HUDEP-2 (cell line): ENCODE data around the gene ACAT1.
"Not testable (repeated sequence)": the region's sequence is repeated elsewhere in the genome, so short reads cannot be mapped to it uniquely, and the experiment has no call there.

Source experiments
- DNase-seq, 76 experiments: peaks; one replicate each; lab custom pipeline; 2025; ENCODE audit not compliant: unreplicated experiment in 76 of 76; lab: John Stamatoyannopoulos, UW

The ACAT1 gene

DNA sequence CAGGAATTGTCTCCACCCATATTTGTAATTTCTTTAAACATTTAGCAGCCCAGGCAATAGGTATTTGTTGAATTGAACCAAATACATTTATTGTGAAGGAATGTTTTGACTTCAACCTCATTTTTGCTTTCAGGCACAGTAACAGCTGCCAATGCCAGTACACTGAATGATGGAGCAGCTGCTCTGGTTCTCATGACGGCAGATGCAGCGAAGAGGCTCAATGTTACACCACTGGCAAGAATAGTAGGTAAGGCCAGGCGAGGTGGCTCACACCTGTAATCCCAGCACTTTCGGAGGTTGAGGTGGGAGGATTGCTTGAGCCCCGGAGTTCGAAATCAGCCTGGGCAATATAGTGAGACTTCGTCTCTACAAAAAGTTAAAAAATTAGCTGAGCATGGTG lies 20.9 kb downstream of the ACAT1 start:
- DNase-seq, result no peak

DNA sequence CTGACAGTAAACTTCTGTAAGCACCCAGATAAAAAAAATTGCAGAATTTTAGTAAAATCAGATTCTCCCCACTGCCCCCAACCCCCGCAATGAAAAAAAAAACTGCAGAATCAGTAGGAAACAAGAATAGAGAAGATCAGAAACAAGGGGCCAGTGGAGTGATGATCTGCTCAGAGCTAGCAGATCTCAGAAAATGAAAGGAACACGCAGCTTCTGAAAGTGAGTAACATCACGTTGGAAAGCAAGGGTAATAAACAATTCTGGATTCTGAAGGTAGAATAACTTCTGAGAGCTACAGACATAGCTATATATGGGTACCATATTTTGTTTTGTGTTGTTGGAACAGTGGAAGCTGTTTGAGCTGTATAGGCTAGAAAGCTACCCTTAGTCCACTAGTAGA lies 23.2 kb downstream of the ACAT1 start:
- no peak for DNase-seq

DNA sequence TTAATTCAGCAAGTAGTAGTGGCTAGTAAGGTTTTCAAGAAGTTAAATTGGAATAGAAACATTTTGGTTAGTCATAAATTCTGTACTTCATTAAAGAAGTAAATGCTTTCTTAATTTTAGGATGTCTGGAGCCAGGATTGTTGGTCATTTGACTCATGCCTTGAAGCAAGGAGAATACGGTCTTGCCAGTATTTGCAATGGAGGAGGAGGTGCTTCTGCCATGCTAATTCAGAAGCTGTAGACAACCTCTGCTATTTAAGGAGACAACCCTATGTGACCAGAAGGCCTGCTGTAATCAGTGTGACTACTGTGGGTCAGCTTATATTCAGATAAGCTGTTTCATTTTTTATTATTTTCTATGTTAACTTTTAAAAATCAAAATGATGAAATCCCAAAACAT lies 25.8 kb downstream of the ACAT1 start:
- DNase-seq, result no peak

DNA sequence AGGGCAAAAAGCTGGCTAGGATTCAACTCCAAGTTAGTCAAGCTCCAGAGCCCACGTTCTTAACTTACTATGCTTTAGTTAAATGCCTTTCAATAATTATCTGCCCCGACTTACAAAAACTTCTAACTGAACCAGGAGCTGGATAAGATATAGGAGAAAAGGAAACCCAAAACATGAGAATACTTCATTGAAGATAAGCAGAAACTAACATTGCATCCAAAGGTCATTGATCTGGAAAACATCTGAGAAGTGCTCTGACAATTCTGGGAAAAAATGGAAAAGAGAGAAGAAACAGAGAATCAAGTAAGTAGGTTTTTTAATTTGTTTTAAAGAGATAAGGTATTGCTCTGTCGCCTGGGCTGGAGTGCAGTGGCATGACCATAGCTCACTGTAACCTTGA lies 27.2 kb downstream of the ACAT1 start:
- DNase-seq, result no peak

DNA sequence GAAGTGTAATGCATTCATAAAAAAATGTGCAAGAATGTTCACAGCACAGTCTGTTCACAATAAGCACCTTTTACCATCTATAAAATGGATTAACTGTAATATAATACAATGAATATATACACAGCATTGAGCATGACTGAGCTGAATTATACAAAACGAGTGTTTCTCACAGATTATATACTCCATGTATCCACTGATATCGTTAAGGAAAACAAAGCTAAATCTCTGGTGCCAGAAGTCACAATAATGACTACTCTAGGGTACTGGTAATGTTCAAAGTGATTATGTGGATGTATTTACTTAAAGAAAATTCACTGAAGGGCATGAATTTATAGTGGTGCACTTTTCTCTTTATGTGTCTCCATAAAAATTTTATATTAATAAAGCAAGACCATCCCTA lies 33.2 kb downstream of the ACAT1 start:
- DNase-seq, result no peak

DNA sequence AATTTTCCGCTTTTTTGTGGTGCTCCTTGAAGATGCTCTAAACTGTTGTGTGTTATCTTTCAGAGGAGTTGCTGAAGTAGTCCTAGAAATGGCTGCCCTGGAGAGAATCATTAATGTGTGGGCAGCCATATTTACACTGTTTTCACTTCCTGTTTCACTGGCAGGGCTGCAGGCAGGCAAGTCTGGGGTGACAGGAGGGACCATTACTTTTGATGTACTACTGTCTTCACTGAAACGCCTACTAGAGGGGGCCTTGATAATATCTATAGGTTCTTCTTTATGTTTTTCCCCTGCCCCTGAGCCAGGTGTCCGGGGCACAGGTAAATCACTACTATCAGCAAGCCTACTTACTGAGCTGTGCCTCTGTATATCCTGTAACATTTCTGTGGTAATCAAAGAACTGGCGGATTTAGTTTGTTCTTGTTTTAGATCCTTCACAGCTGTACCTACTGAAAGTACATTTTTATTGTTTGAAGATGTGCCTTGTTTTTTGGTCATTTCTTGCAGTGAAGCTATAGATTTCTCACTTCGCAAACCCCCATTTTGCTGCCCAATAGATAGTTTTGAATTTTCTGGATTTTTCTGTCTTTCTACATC lies 39.7 kb downstream of the ACAT1 start:
- DNase-seq, result no peak

DNA sequence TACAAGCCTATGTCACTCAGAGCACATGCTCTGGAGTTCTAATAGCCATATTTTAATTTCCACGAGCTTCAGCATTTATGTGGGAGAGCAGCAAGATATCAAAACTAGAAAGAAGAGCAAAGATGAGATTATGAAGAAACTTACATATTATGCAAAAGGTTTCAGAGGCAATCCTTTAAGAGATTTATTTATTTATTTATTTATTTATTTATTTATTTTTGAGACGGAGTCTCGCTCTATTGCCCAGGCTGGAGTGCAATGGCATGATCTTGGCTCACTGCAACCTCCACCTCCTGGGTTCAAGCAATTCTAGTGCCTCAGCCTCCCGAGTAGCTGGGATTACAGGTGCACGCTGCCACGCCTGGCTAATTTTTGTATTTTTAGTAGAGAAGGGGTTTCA lies 41.5 kb downstream of the ACAT1 start:
- not testable (repeated sequence) for DNase-seq

DNA sequence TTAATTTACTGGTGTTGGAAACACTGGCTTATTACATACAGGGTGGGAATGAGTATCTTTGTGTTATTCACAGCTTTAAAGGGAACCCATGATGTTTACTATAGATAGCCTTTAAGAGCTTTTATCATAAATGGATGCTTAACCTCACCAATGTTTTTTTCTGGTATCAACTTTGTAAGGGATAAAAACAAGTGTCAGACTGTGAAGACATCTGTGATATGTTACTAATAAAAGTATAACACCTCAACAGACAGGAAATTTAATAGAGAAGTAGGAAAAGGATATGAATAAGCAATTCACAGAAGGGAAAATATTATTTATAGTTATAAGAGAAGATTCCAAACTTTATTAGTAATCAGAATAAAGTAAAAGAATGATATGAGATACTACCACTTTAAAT lies 46.3 kb downstream of the ACAT1 start:
- no peak for DNase-seq

DNA sequence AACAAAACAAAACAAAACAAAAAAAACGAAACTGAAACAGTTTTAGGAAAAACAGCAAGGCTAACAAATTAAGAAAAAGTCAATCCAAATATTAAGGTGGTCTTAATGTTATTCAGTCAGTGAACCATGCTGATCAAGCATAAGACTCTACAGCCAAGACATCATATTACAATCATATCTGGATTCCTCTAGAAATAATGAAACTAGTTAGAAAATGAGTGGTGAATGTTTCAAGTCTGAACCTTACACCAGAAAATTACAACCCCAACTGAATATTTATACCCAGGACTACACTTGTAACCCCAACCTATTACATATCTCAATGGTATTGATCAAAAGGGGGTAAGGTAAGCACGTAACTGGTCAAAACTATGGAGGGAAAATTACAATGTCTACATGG lies 48.8 kb downstream of the ACAT1 start:
- DNase-seq, result no peak

DNA sequence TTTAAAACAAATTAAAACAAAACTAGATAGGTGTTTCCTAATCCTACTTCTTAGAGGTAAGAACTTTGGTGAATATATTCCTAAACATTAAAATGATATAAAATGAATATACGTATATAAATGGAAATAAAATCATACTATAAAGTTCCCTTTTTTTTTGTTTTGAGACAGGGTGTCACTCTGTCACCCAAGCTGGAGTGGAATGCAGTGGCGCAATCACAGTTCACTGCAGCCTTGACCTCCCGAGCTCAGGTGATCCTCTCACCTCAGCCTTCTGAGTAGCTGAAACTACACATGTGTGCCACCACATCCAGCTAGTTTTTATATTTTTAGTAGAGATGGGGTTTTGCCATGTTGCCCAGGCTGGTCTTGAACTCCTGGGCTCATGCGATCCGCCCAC lies 56.2 kb downstream of the ACAT1 start:
- no peak for DNase-seq

DNA sequence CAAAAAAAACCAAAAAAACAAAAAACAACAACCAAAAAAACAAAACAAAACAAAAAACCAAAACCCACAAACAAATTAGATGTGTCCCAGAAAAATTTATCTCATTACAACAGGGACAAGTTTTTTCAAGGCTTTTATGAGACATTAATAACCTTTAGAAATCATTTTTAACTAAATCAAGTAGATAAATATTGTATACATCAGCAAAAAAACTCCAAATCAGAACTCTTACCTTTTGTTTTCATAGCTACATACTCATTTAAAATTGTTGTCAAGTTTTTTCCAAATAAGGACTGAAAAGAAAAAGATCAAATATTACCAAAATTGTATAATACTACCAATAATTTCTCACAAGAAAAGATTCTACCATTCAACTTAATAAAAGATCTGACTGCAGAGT lies 72.4 kb downstream of the ACAT1 start:
- no peak for DNase-seq

DNA sequence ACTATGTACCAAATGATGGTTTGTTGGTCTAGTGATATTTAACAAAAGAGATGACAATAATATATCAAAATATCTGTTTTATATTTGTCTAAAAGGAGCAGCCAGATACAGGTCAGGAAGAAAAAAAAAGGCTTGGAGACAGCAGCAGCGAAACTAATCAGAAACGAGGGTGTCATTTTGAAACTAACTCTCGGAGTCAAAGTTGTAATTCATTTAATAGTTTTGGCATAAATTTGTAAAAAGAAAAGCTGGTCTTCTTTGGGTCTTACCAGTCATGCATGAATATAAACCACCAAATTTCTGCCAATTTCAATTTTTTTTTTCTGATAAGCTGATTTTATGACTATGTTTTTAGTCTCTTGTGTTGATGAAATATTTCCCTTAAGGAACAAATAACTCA lies 75.5 kb downstream of the ACAT1 start:
- no peak for DNase-seq
